IMR-90 (cell line): ENCODE results near the gene CHRM4. TPM values are rescaled to one million over a fixed set of nuclear protein-coding genes. Genes with fewer than 3 reads are reported as not detected.

ENCODE experiments used
- ATAC-seq: fragments of 200-7000 bp; cut with Tn5 transposase; 2 replicates; pipeline ENCODE4 v1.9.1; 2020; ENCODE audit warnings: low read depth, mild to moderate bottlenecking, moderate library complexity
- BruUV-seq: library from RNA; stranded (reverse); fragments of 400-500 nt; replicated peaks from 2 replicates; lab custom pipeline; 2021; lab: Mats Ljungman, UMichigan
- CTCF ChIA-PET: fragments of 300-600 bp; formaldehyde crosslinking; extraction: SDS; loops from one replicate; lab custom pipeline; 2021; ENCODE audit warnings: antibody characterized with exemption; lab: Yijun Ruan, JAX
- POLR2A ChIA-PET: fragments of 300-600 bp; sonication (Branson Sonifier 250); formaldehyde crosslinking; loops from one replicate; lab custom pipeline; 2022; ENCODE audit warnings: antibody characterized with exemption; ENCODE audit not compliant: unreplicated experiment; lab: Charles Lee
- DNase-seq: peaks from one replicate; pipeline ENCODE4 v3.0.0; 2013
- H2AFZ ChIP-seq: replicated peaks from 2 replicates; pipeline ENCODE3; 2013; ENCODE audit warnings: low read length, mild to moderate bottlenecking; ENCODE audit not compliant: poor library complexity
- H2AK5ac ChIP-seq: 2 replicates; pipeline ENCODE4 v1.6.1; 2013; ENCODE audit warnings: low read depth, low read length, inconsistent platforms
- H2AK9ac ChIP-seq: replicated peaks from 2 replicates; pipeline ENCODE3; 2013; ENCODE audit warnings: mild to moderate bottlenecking, low read depth, low read length, moderate library complexity; ENCODE audit not compliant: poor library complexity
- H2BK120ac ChIP-seq: 2 replicates; pipeline ENCODE4 v1.6.1; 2013; ENCODE audit warnings: low read depth, low read length, inconsistent platforms
- H2BK15ac ChIP-seq: 3 replicates; pipeline ENCODE4 v1.6.1; 2013; ENCODE audit warnings: low read depth, low read length, inconsistent platforms
- H2BK20ac ChIP-seq: 2 replicates; pipeline ENCODE4 v1.6.1; 2013; ENCODE audit warnings: low read depth, mild to moderate bottlenecking, inconsistent platforms, low read length, moderate library complexity
- H2BK5ac ChIP-seq: 2 replicates; pipeline ENCODE4 v1.6.1; 2013; ENCODE audit warnings: mild to moderate bottlenecking, low read depth, low read length, inconsistent platforms; ENCODE audit not compliant: poor library complexity, severe bottlenecking
- H3K14ac ChIP-seq: replicated peaks from 2 replicates; pipeline ENCODE4 v1.6.1; 2013; ENCODE audit warnings: low read depth, low read length, inconsistent platforms
- H3K18ac ChIP-seq: 2 replicates; pipeline ENCODE4 v1.6.1; 2013; ENCODE audit warnings: low read depth, low read length, control low read depth
- H3K23ac ChIP-seq: 2 replicates; pipeline ENCODE4 v1.6.1; 2013; ENCODE audit warnings: low read depth, low read length, inconsistent platforms
- H3K27ac ChIP-seq: 2 replicates; pipeline ENCODE4 v1.5.1; 2013; ENCODE audit warnings: mild to moderate bottlenecking, control low read depth, low read length; ENCODE audit not compliant: insufficient read depth
- H3K27me3 ChIP-seq: 2 replicates; pipeline ENCODE4 v1.6.1; 2013; ENCODE audit warnings: low read length; ENCODE audit not compliant: control insufficient read depth, insufficient read depth
- H3K36me3 ChIP-seq: 2 replicates; pipeline ENCODE4 v1.6.1; 2013; ENCODE audit warnings: low read length, mixed read lengths; ENCODE audit not compliant: control insufficient read depth, insufficient read depth
- H3K4ac ChIP-seq: 2 replicates; pipeline ENCODE4 v1.6.1; 2013; ENCODE audit warnings: low read depth, low read length, inconsistent platforms
- H3K4me1 ChIP-seq: 2 replicates; pipeline ENCODE4 v1.6.1; 2013; ENCODE audit warnings: low read length, mixed read lengths; ENCODE audit not compliant: control insufficient read depth, insufficient read depth
- H3K4me2 ChIP-seq: 2 replicates; pipeline ENCODE4 v1.6.1; 2013; ENCODE audit warnings: low read depth, mild to moderate bottlenecking, control low read depth, low read length, moderate library complexity
- H3K4me3 ChIP-seq: 2 replicates; pipeline ENCODE4 v1.5.1; 2013; ENCODE audit warnings: low read depth, mild to moderate bottlenecking, control low read depth, low read length, moderate library complexity; ENCODE audit not compliant: insufficient read depth
- H3K56ac ChIP-seq: 2 replicates; pipeline ENCODE4 v1.6.1; 2013; ENCODE audit warnings: low read length, inconsistent platforms; ENCODE audit not compliant: insufficient read depth; ENCODE audit errors: extremely low read depth
- H3K79me1 ChIP-seq, 2 experiments: 2 replicates each; pipeline ENCODE4 v1.6.1; 2013; ENCODE audit warnings: low read length in 2 of 2, inconsistent platforms in 1 of 2, low read depth in 1 of 2
- H3K9ac ChIP-seq: 2 replicates; pipeline ENCODE4 v1.6.1; 2013; ENCODE audit warnings: low read depth, low read length, control low read depth
- H3K9me1 ChIP-seq: 2 replicates; pipeline ENCODE4 v1.6.1; 2013; ENCODE audit warnings: low read length, inconsistent platforms; ENCODE audit not compliant: insufficient read depth
- H3K9me3 ChIP-seq: 2 replicates; pipeline ENCODE4 v1.6.1; 2013; ENCODE audit warnings: low read length; ENCODE audit not compliant: control insufficient read depth, insufficient read depth
- H4K20me1 ChIP-seq: 2 replicates; pipeline ENCODE4 v1.6.1; 2013; ENCODE audit warnings: low read length, inconsistent platforms; ENCODE audit not compliant: insufficient read depth
- H4K5ac ChIP-seq: 2 replicates; pipeline ENCODE4 v1.6.1; 2013; ENCODE audit warnings: mild to moderate bottlenecking, low read depth, low read length, control low read depth
- H4K8ac ChIP-seq, 2 experiments: 2 replicates each; pipeline ENCODE4 v1.6.1; 2013; ENCODE audit warnings: low read depth in 2 of 2, low read length in 2 of 2, control low read depth in 1 of 2, inconsistent platforms in 1 of 2
- H4K91ac ChIP-seq: 2 replicates; pipeline ENCODE4 v1.6.1; 2013; ENCODE audit warnings: low read depth, low read length, inconsistent platforms; ENCODE audit not compliant: insufficient read depth
- BHLHE40 ChIP-seq: fragments of 150-350 bp; IDR thresholded peaks from 2 replicates; pipeline ENCODE4 v1.6.1; 2016; ENCODE audit warnings: mild to moderate bottlenecking, low read depth, low read length
- CHD1 ChIP-seq: IDR thresholded peaks from 2 replicates; pipeline ENCODE4 v1.6.1; 2012; ENCODE audit warnings: low read depth, low read length, improper control_type of control experiment
- ELK1 ChIP-seq: fragments of 150-350 bp; IDR thresholded peaks from 2 replicates; pipeline ENCODE4 v1.6.1; 2016; ENCODE audit warnings: low read depth, mild to moderate bottlenecking, low read length, moderate library complexity, borderline replicate concordance
- MAZ ChIP-seq: IDR thresholded peaks from 2 replicates; pipeline ENCODE4 v1.6.1; 2012; ENCODE audit warnings: low read depth, mild to moderate bottlenecking, low read length, improper control_type of control experiment, moderate library complexity, borderline replicate concordance
- RAD21 ChIP-seq: IDR thresholded peaks from 2 replicates; pipeline ENCODE4 v1.6.1; 2012; ENCODE audit warnings: low read length, improper control_type of control experiment
- SMC3 ChIP-seq: fragments of 150-350 bp; IDR thresholded peaks from 2 replicates; pipeline ENCODE4 v1.6.1; 2016; ENCODE audit warnings: low read depth, mild to moderate bottlenecking, antibody characterized with exemption, low read length, moderate library complexity
- WGBS, 2 experiments: methylation state at CpG; one replicate each; pipeline versions ENCODE4 v1.1.5 to v1.1.7; 2013; ENCODE audit warnings: missing lambda C conversion rate in 2 of 2; ENCODE audit not compliant: insufficient read length in 1 of 2; ENCODE audit errors: extremely low coverage in 2 of 2; 5-methylcytosine and 5-hydroxymethylcytosine counted together
- dilution Hi-C: fragments of 300-500 bp; cut with HindIII; formaldehyde crosslinking; loops from one replicate; pipeline ENCODE4 v1.14.3; 2018; ENCODE audit warnings: low sequenced_read_pairs; ENCODE audit not compliant: unreplicated experiment
- in situ Hi-C: fragments of 300-500 bp; cut with MboI; formaldehyde crosslinking; loops from 3 replicates; pipeline ENCODE4 v1.14.3; 2019; ENCODE audit warnings: low sequenced_read_pairs, inconsistent platforms, mixed read lengths
- intact Hi-C: fragments of 100-400 bp; cut with micrococcal nuclease; formaldehyde crosslinking; loops from 2 replicates; pipeline ENCODE4 v1.10.0; 2022
- polyA plus RNA-seq, 3 experiments: library from polyadenylated mRNA; depleted of rRNA; stranded (reverse); fragments of >200 nt; gene quantifications; 2 replicates each; pipeline ENCODE4 v1.2.3, GENCODE V29; 2012; ENCODE audit warnings: low replicate concordance in 1 of 3
- total RNA-seq: library from RNA; depleted of rRNA; stranded (reverse); fragments of >200 nt; gene quantifications from 2 replicates; pipeline ENCODE4 v1.2.3, GENCODE V29; 2012

Gene CHRM4
- total and polyA plus RNA-seq, 2 of the 4 experiments (the other 2 are of a cell fraction): 0.09 to 0.18 TPM

GRCh38 chr11:46393759-46394158 lies 2.2 kb upstream of the CHRM4 start:
- Histone ChIP-seq H2BK120ac (no peak overlapping the region), H3K79me1 (no peaks in the 10 kb centered on the region), H3K14ac (no peak overlapping the region), H3K27me3 (peaks cover 22% of the 10 kb centered on the region), H3K18ac (no peak overlapping the region), H3K27ac (no peak overlapping the region), H2BK15ac (no peak overlapping the region), H3K9me3 (no peaks in the 10 kb centered on the region), H4K91ac (no peak overlapping the region), H3K56ac (no peak overlapping the region), H3K4ac (no peak overlapping the region), H4K8ac (no peak overlapping the region), H3K4me3 (no peak overlapping the region), H2AFZ (no peak overlapping the region), H3K23ac (no peak overlapping the region), H2AK9ac (no peak overlapping the region), H3K9ac (no peak overlapping the region), H4K5ac (no peak overlapping the region), H3K9me1 (peaks cover 5% of the 10 kb centered on the region; the same call in 1 of the 2 replicates), H3K4me2 (no peak overlapping the region), H2BK20ac (no peak overlapping the region), H3K4me1 (peaks cover 5% of the 10 kb centered on the region; the same call in 1 of the 2 replicates), H2BK5ac (no peak overlapping the region), H4K20me1 (peaks cover 24% of the 10 kb centered on the region), H2AK5ac (no peak overlapping the region), H3K36me3 (peaks cover 13% of the 10 kb centered on the region)
- no CpG with 5 or more reads among the region's 4 CpGs for WGBS, 2 experiments
- DNase-seq: no peak
- POLR2A ChIA-PET: no interaction called here
- dilution Hi-C loops: no loop called here
- intact Hi-C loops: no loop called here
- TF ChIP-seq ELK1 (no peak), CHD1 (no peak), BHLHE40 (no peak), RAD21 (no peak), SMC3 (no peak), MAZ (no peak)
- CTCF ChIA-PET: interaction anchor here (1.1 kb wide), 1 partner anchor 156 kb away, joined by 3 read pairs; no protein-coding TSS in a partner anchor
- BruUV-seq: no TSS peak
- in situ Hi-C loops: no loop called here
- ATAC-seq: no peak
